Glomerular endothelial cell (primary cell): Measurements from ENCODE around the gene CRYGB. TPM values are rescaled to one million over a fixed set of nuclear protein-coding genes. Genes with fewer than 3 reads are reported as not detected.

Experiments used
- DNase-seq: peaks from one replicate; pipeline ENCODE4 v3.0.0-alpha.2; 2011; ENCODE audit warnings: low read depth, low spot score; ENCODE audit errors: extremely low read depth
- total RNA-seq: library from RNA; depleted of rRNA; stranded (reverse); fragments of >200 nt; gene quantifications from 2 replicates; pipeline ENCODE4 v1.2.3, GENCODE V29; 2015

CRYGB gene
- not detected in 2 replicates for total RNA-seq

GRCh38 chr2:208146006-208146405 lies at the start of gene CRYGB:
CRYGB (minus strand) TSS chr2:208146158; CDS start chr2:208146120, 38 bp downstream.
- DNase-seq = no peak

- no peak for DNase-seq
Observed at GRCh38 chr2:208195531-208195930, 49.6 kb upstream of the CRYGB start.

- DNase-seq = no peak
Observed at GRCh38 chr2:208192611-208193236, 46.8 kb upstream of the CRYGB start.

- DNase-seq = no peak
Observed at GRCh38 chr2:208189810-208190503, 44.0 kb upstream of the CRYGB start, which contains the start of gene C2orf80. C2orf80 (minus strand) TSS chr2:208190030; CDS start chr2:208186986, 3,044 bp downstream.

GRCh38 chr2:208189069-208189809 lies 43.3 kb upstream of the CRYGB start:
- no peak for DNase-seq

GRCh38 chr2:208186893-208187292 lies 40.9 kb upstream of the CRYGB start:
- DNase-seq = no peak

- DNase-seq = no peak
Observed at GRCh38 chr2:208186465-208186864, 40.5 kb upstream of the CRYGB start.

- no peak for DNase-seq
Observed at GRCh38 chr2:208183972-208184705, 38.2 kb upstream of the CRYGB start.

- DNase-seq = no peak
Observed at GRCh38 chr2:208183526-208183925, 37.6 kb upstream of the CRYGB start.

GRCh38 chr2:208182835-208183234 lies 36.9 kb upstream of the CRYGB start:
- DNase-seq = no peak

GRCh38 chr2:208179028-208179609 lies 33.2 kb upstream of the CRYGB start:
- DNase-seq = no peak

- DNase-seq = no peak
Observed at GRCh38 chr2:208175840-208176153, 29.8 kb upstream of the CRYGB start.

GRCh38 chr2:208175069-208175839 lies 29.3 kb upstream of the CRYGB start:
- DNase-seq = peak; percentile 23

- no peak for DNase-seq
Observed at GRCh38 chr2:208174144-208174543, 28.2 kb upstream of the CRYGB start.

GRCh38 chr2:208172125-208172524 lies 26.2 kb upstream of the CRYGB start:
- no peak for DNase-seq

- DNase-seq = no peak
Observed at GRCh38 chr2:208164951-208165755, 19.2 kb upstream of the CRYGB start.

GRCh38 chr2:208163489-208163888 lies 17.5 kb upstream of the CRYGB start, which contains the start of gene CRYGA:
CRYGA (minus strand) TSS chr2:208163589; CDS start chr2:208163556, 33 bp downstream.
- DNase-seq = no peak

- no peak for DNase-seq
Observed at GRCh38 chr2:208156439-208156838, 10.5 kb upstream of the CRYGB start.

GRCh38 chr2:208153156-208153555 lies 7.2 kb upstream of the CRYGB start:
- DNase-seq = no peak
